ENCODE results near the gene OR6N1. TPM values are rescaled to one million over a fixed set of nuclear protein-coding genes. Genes with fewer than 3 reads are reported as not detected.

Gene OR6N1
- total RNA-seq, 4 donors from 2014 or later = not detected

GRCh38 chr1:158720620-158721019 is 51.4 kb downstream of the OR6N1 start, which contains the start of gene OR6K3:
Gene OR6K3 (minus strand): TSS chr1:158720720. CDS start chr1:158718115, 2,605 bp downstream.
- Histone ChIP-seq H3K27me3 (no peaks in the 10 kb centered on the region), H3K9me3 (no peaks in the 10 kb centered on the region), H3K4me3 (no peak within 1 kb of the TSS), H3K36me3 (no peaks in the 10 kb centered on the region), H3K27ac (no peak within 1 kb of the TSS), H3K4me1 (no peaks in the 10 kb centered on the region)
- TF ChIP-seq CTCF (IDR thresholded peaks at IDR 0.05) (no peak), POLR2A (IDR thresholded peaks at IDR 0.05) (no peak)
- no peak for DNase-seq

- no peak overlapping the region for H3K4me3 ChIP-seq
- no peaks in the 10 kb centered on the region for H3K4me1 ChIP-seq
- no peak for TF ChIP-seq CTCF (IDR thresholded peaks at IDR 0.05)
- TF ChIP-seq POLR2A (IDR thresholded peaks at IDR 0.05) = no peak
These were observed 52.3 kb downstream of the OR6N1 start for GRCh38 chr1:158719664-158720063.

GRCh38 chr1:158717344-158717743 is 54.7 kb downstream of the OR6N1 start:
- Histone ChIP-seq H3K27me3 (no peaks in the 10 kb centered on the region), H3K36me3 (no peaks in the 10 kb centered on the region)

More at GRCh38 chr1:158719664-158720063, 52.3 kb downstream of the OR6N1 start:
- Histone ChIP-seq H3K36me3 (no peaks in the 10 kb centered on the region), H3K9me3 (no peaks in the 10 kb centered on the region), H3K27ac (no peak overlapping the region), H3K27me3 (no peaks in the 10 kb centered on the region)
- DNase-seq = no peak

GRCh38 chr1:158716335-158716734 is 55.7 kb downstream of the OR6N1 start:
- no peak for DNase-seq
- Histone ChIP-seq H3K9me3 (no peaks in the 10 kb centered on the region), H3K4me1 (no peaks in the 10 kb centered on the region), H3K27me3 (no peaks in the 10 kb centered on the region), H3K36me3 (no peaks in the 10 kb centered on the region), H3K27ac (no peak overlapping the region), H3K4me3 (no peak overlapping the region)
- TF ChIP-seq POLR2A (IDR thresholded peaks at IDR 0.05) (no peak), CTCF (IDR thresholded peaks at IDR 0.05) (no peak)

More at GRCh38 chr1:158717344-158717743, 54.7 kb downstream of the OR6N1 start:
- no peak for DNase-seq
- Histone ChIP-seq H3K27ac (no peak overlapping the region), H3K4me1 (no peaks in the 10 kb centered on the region), H3K9me3 (no peaks in the 10 kb centered on the region), H3K4me3 (no peak overlapping the region)
- TF ChIP-seq POLR2A (IDR thresholded peaks at IDR 0.05) (no peak), CTCF (IDR thresholded peaks at IDR 0.05) (no peak)

GRCh38 chr1:158714754-158715153 is 57.2 kb downstream of the OR6N1 start:
- no peak for DNase-seq

More at GRCh38 chr1:158714754-158715153, 57.2 kb downstream of the OR6N1 start:
- H3K36me3 ChIP-seq = no peaks in the 10 kb centered on the region
- TF ChIP-seq CTCF (IDR thresholded peaks at IDR 0.05) = no peak
- H3K9me3 ChIP-seq = no peaks in the 10 kb centered on the region
- no peaks in the 10 kb centered on the region for H3K27me3 ChIP-seq
- no peak overlapping the region for H3K4me3 ChIP-seq
- H3K4me1 ChIP-seq = no peaks in the 10 kb centered on the region
- no peak overlapping the region for H3K27ac ChIP-seq

Small RNA genes lying within 50 kb of the gene (small RNA-seq; reads per million reads assigned to genes)
- gene OR2AQ1P = 0 reads per million in 2 donors

Other genes starting within 250 kb of the OR6N1 start
- not detected for gene OR6Y1, start 217.8 kb downstream of the OR6N1 start, total RNA-seq
- gene OR6P1, start 201.6 kb downstream of the OR6N1 start, total RNA-seq = not detected
- gene OR10X1, start 192.3 kb downstream of the OR6N1 start, total RNA-seq = not detected
- not detected for gene OR10Z1, start 166.9 kb downstream of the OR6N1 start, total RNA-seq
- not detected for gene SPTA1, start 85.5 kb downstream of the OR6N1 start, total RNA-seq
- gene OR6K2, start 71.5 kb downstream of the OR6N1 start, total RNA-seq = not detected
- gene OR6K3, start 51.5 kb downstream of the OR6N1 start, total RNA-seq = not detected
- not detected for gene OR6K6, start 17.5 kb downstream of the OR6N1 start, total RNA-seq
- not detected for gene OR6N2, start 9.0 kb upstream of the OR6N1 start, total RNA-seq
- gene MNDA, start 59.2 kb upstream of the OR6N1 start, total RNA-seq = 1 to 10 TPM in 1 of 4 donors, under 1 TPM in 1, not detected in 2; 0.94 to 9.9 TPM
- gene PYHIN1, start 159.4 kb upstream of the OR6N1 start, total RNA-seq = 10 to 100 TPM in 1 of 4 donors, 1 to 10 TPM in 3; 1.6 to 32.2 (median 5.3) TPM
- 100 to 1,000 TPM in 1 of 4 donors, 10 to 100 TPM in 3; 10.5 to 106 (median 24.9) TPM for gene IFI16, start 237.7 kb upstream of the OR6N1 start, total RNA-seq

Measured in Peyer's patch (tissue), 4 donors.